Measurements from ENCODE around the gene FOXA1.

DNA sequence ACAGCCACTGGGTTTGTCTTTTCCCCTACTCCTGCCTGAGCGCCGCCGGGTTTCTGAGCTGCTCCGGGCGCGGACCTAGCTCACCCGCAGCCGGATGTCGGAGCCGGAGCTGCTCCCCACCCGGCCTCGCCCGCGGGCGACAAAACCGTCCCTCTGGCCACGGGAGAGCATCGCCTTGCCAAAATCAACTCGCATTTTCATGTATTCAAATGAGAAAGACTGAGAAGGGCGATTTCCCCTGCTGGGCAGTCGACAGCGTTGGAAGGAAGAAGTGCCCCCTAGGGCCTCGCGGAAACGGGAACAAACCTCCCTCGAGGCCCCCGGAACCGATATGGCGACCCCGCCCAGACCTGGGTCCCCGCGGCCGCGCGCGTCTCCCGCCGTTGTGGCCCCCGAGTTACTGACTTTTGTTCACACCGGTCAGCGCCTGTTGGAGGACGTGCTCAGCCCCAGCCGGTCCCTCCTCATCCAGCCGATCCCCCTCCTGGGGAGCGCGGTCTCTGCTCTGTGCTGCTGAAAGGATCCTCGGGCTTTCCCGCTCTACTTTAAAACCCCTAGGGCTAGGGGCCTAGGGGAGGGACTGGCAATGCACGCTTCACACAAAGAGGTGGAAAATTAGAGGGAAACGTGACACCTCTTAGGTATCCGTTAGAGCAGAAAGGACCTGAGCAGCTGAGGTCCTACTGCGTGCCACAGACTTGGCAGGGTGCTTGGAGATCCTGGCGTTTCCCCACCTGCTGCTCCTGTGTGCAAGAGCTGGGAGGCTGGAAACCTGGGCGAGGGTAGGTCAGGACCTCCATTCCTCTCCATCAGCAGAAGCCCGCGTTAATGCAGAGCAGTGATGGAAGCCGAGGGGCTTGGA lies 4.7 kb upstream of the FOXA1 start:
- TF ChIP-seq, protein P1, sequence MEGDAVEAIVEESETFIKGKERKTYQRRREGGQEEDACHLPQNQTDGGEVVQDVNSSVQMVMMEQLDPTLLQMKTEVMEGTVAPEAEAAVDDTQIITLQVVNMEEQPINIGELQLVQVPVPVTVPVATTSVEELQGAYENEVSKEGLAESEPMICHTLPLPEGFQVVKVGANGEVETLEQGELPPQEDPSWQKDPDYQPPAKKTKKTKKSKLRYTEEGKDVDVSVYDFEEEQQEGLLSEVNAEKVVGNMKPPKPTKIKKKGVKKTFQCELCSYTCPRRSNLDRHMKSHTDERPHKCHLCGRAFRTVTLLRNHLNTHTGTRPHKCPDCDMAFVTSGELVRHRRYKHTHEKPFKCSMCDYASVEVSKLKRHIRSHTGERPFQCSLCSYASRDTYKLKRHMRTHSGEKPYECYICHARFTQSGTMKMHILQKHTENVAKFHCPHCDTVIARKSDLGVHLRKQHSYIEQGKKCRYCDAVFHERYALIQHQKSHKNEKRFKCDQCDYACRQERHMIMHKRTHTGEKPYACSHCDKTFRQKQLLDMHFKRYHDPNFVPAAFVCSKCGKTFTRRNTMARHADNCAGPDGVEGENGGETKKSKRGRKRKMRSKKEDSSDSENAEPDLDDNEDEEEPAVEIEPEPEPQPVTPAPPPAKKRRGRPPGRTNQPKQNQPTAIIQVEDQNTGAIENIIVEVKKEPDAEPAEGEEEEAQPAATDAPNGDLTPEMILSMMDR (conservative IDR thresholded peaks at IDR 0.05 in 1 of 2, IDR thresholded peaks at IDR 0.05 in 1 of 2; ENCODE audit: low read depth in 1 of 2, low read length in 2 of 2): no peak
- peak; percentile 90 for TF ChIP-seq EZH2 (IDR thresholded peaks at IDR 0.05; ENCODE audit: low read length, missing control alignments)
